DOHH2 (cell line): Measurements from ENCODE around the gene TADA1.

Experiments used
- H3F3A ChIP-seq: fragments of 200-600 bp; sonication (generic), shearing (Covaris generic); 2 replicates; pipeline ENCODE4 v1.6.0; 2016; ENCODE audit warnings: antibody characterized with exemption, mild to moderate bottlenecking; ENCODE audit not compliant: control insufficient read depth, insufficient read depth
- H3K27ac ChIP-seq: fragments of 200-600 bp; sonication (generic); 2 replicates; pipeline ENCODE4 v1.5.1; 2014; ENCODE audit warnings: low read depth, mild to moderate bottlenecking, low read length, moderate library complexity
- H3K27me3 ChIP-seq: fragments of 200-600 bp; sonication (generic); 2 replicates; pipeline ENCODE4 v1.6.1; 2014; ENCODE audit warnings: mild to moderate bottlenecking, low read length, mixed read lengths; ENCODE audit not compliant: control insufficient read depth
- H3K36me3 ChIP-seq: fragments of 200-600 bp; sonication (generic); 2 replicates; pipeline ENCODE4 v1.6.1; 2014; ENCODE audit warnings: mild to moderate bottlenecking, low read length, moderate library complexity, mixed read lengths; ENCODE audit not compliant: control insufficient read depth
- H3K4me1 ChIP-seq: fragments of 200-600 bp; sonication (generic); 2 replicates; pipeline ENCODE4 v1.6.1; 2014; ENCODE audit warnings: mild to moderate bottlenecking, low read length, mixed read lengths; ENCODE audit not compliant: control insufficient read depth
- H3K4me2 ChIP-seq: fragments of 200-600 bp; sonication (generic); 2 replicates; pipeline ENCODE4 v1.6.0; 2014; ENCODE audit warnings: mild to moderate bottlenecking, low read length, moderate library complexity
- H3K4me3 ChIP-seq: fragments of 200-600 bp; sonication (generic); 2 replicates; pipeline ENCODE4 v1.5.1; 2014; ENCODE audit warnings: mild to moderate bottlenecking, low read length, mixed read lengths
- H3K79me2 ChIP-seq: fragments of 200-600 bp; sonication (generic); 2 replicates; pipeline ENCODE4 v1.6.1; 2014; ENCODE audit warnings: mild to moderate bottlenecking, low read length, mixed read lengths; ENCODE audit not compliant: control insufficient read depth
- H3K9me2 ChIP-seq: fragments of 200-600 bp; sonication (generic); replicated peaks from 2 replicates; pipeline ENCODE4 v1.6.1; 2014; ENCODE audit warnings: mild to moderate bottlenecking, low read length, mixed read lengths; ENCODE audit not compliant: control insufficient read depth
- H3K9me3 ChIP-seq: fragments of 200-600 bp; sonication (generic); 2 replicates; pipeline ENCODE4 v1.6.1; 2014; ENCODE audit warnings: antibody characterized with exemption, low read length, mixed read lengths; ENCODE audit not compliant: control insufficient read depth, insufficient read depth
- H4K20me1 ChIP-seq: fragments of 200-600 bp; sonication (generic); 2 replicates; pipeline ENCODE4 v1.6.0; 2014; ENCODE audit warnings: low read depth, mild to moderate bottlenecking, antibody characterized with exemption, low read length, moderate library complexity; ENCODE audit not compliant: control insufficient read depth, insufficient read depth
- CTCF ChIP-seq: fragments of 200-600 bp; sonication (generic); IDR thresholded peaks from one replicate; pipeline ENCODE4 v1.5.1; 2014; ENCODE audit warnings: antibody characterized with exemption, mild to moderate bottlenecking, low read depth, low read length; ENCODE audit not compliant: poor library complexity, severe bottlenecking
- EZH2phosphoT487 ChIP-seq: fragments of 200-600 bp; sonication (generic); IDR thresholded peaks from 2 replicates; pipeline ENCODE4 v1.6.1; 2017; ENCODE audit warnings: borderline replicate concordance, mild to moderate bottlenecking, antibody characterized with exemption, low read length, moderate library complexity, mixed read lengths

Gene TADA1

DNA sequence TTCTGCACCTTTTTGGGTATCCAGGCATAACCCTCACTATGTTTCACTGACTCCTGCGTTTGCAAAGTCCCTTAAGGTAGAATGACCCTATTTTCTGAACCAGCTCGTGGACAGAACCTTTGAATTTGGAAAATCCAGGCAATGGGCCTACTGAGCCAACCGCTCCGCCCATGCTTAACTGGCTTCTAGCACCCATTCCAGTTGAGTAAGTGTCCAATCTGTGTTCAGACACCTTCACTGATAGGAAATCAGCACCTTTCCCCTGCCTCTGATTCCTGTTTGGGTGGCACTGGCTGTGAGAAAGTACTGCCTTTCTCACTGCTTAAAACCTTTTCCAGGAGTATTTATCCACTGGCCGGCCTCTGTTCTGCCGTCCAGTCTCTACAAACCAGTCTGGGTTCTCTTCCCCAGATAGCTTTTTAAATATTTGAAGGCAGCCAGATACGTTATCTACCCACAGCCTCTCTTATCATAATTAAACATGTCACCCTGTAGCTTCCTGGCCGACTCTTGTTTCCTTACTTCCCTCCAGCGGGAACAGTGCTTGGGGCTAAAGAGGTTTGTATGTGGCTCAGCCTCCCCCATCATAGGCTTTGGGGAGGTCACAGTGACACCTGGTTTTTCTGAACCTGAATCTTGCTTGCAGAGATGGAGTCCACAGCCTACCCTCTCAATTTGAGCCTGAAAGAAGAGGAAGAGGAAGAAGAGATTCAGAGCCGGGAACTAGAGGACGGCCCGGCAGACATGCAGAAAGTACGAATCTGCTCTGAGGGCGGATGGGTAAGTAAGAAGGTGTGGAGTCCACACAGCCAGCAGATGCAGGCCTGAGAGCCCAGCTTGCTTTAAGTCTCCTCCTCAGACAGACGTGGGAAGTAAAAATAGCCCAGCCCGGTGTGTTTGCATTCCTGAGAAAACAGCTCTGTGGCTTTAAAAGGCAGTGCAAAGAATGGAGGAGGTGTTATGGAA lies 35.5 kb downstream of the TADA1 start:
- no peaks in the 10 kb centered on the region for H3K9me3 ChIP-seq
- peak overlapping the region; percentile 87 for H3K4me2 ChIP-seq
- TF ChIP-seq CTCF (no peak), EZH2phosphoT487 (no peak)
- H3K4me3 ChIP-seq: peak overlapping the region; percentile 77
- H3K9me2 ChIP-seq: no peaks in the 10 kb centered on the region
- H3K36me3 ChIP-seq: peaks cover 57% of the 10 kb centered on the region
- 0 out of 2 replicates have a peak, but pooled peaks cover 3% of the 10 kb centered on the region for H3F3A ChIP-seq
- H4K20me1 ChIP-seq: 0 out of 2 replicates have a peak, but pooled peaks cover 4% of the 10 kb centered on the region
- peak overlapping the region; percentile 27 for H3K27ac ChIP-seq
- H3K27me3 ChIP-seq: no peaks in the 10 kb centered on the region
- peaks cover 57% of the 10 kb centered on the region for H3K79me2 ChIP-seq
- H3K4me1 ChIP-seq: peaks cover 23% of the 10 kb centered on the region

- Histone ChIP-seq H3K27ac (peak overlapping the region; percentile 27), H3K36me3 (peaks cover 49% of the 10 kb centered on the region), H4K20me1 (0 out of 2 replicates have a peak, but pooled peaks cover 4% of the 10 kb centered on the region), H3K27me3 (no peaks in the 10 kb centered on the region), H3K4me1 (peaks cover 23% of the 10 kb centered on the region), H3K9me3 (no peaks in the 10 kb centered on the region), H3K79me2 (peaks cover 51% of the 10 kb centered on the region), H3K9me2 (no peaks in the 10 kb centered on the region), H3F3A (0 out of 2 replicates have a peak, but pooled peaks cover 3% of the 10 kb centered on the region), H3K4me2 (peak overlapping the region; percentile 87), H3K4me3 (peak overlapping the region; percentile 93)
- TF ChIP-seq EZH2phosphoT487 (no peak), CTCF (peak; percentile 47)
Observed at GRCh38 chr1:166839600-166840308, 36.3 kb downstream of the TADA1 start.

DNA sequence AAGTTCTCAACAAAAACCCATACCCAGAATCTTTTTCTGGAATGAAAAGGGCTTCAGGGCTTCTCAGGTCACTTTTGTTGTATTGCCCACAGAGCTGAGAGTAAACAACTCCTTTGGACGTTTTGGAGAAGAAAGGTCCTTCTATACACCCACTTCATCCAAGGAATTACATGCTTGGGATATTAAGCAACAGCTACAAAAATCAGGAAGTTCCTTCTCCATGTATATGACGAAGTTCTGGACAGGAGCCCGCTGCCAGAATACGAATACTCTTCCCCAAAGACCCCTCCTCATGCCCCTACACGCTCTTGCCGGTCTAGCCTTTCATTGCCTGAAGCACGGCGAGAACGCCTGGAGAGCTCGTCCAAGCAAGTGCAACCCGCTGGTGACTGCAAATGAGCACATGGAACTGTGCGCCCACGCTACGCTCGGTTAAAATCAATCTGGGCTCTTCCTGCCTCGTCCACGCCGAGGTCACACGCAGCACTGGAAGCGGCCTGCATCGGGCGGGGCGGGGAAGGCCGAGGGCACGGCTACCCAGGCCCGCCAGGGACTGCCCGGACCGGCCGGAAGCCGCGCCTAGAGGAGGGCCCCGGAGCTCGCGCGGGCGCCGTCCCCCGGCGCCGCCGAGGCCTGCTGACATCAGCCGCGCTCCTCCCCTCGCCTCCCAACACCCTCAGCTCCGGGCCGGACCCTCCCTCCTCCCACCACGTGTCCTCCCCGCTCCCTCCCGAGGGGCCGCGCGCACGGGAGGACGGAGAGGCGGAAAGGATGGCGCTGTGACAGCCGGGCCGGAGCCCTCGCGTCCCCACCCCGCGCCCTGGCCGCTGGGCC lies 37.1 kb downstream of the TADA1 start, which contains the start of gene POGK:
POGK (plus strand) TSS at position 710 of the 834 bp plus-strand sequence. CDS start 1,482 bp downstream, outside the sequence.
- TF ChIP-seq EZH2phosphoT487 (no peak), CTCF (no peak)
- Histone ChIP-seq H4K20me1 (0 out of 2 replicates have a peak, but pooled peaks cover 4% of the 10 kb centered on the region), H3K4me1 (peaks cover 23% of the 10 kb centered on the region), H3K4me2 (peak within 1 kb of the TSS; percentile 94), H3K4me3 (peak within 1 kb of the TSS; percentile 93), H3K79me2 (peaks cover 43% of the 10 kb centered on the region), H3K9me3 (no peaks in the 10 kb centered on the region), H3K9me2 (no peaks in the 10 kb centered on the region), H3K27ac (peak within 1 kb of the TSS; percentile 52), H3F3A (0 out of 2 replicates have a peak, but pooled peaks cover 3% of the 10 kb centered on the region), H3K27me3 (0 out of 2 replicates have a peak, but pooled peaks cover 1% of the 10 kb centered on the region), H3K36me3 (peaks cover 41% of the 10 kb centered on the region)
